Sigmoid colon (tissue), 3 donors: ENCODE results near the gene IRGM.

Experiments used
- CTCF ChIP-seq, 4 experiments: fragments of 450-650 bp in 3 of 4; fragments of 200-600 bp in 1 of 4; IDR thresholded peaks; one replicate each; pipeline ENCODE4 v1.5.1; 2016 to 2019; ENCODE audit warnings: antibody characterized with exemption in 4 of 4, mild to moderate bottlenecking in 3 of 4, moderate library complexity in 2 of 4
- POLR2A ChIP-seq, 2 donors: fragments of 450-650 bp; IDR thresholded peaks; one replicate each; pipeline ENCODE4 v1.6.1; 2016; ENCODE audit warnings: antibody characterized with exemption in 2 of 2, mild to moderate bottlenecking in 2 of 2, moderate library complexity in 2 of 2

GRCh38 chr5:150804388-150804787 lies 41.9 kb upstream of the IRGM start:
- TF ChIP-seq POLR2A (IDR thresholded peaks at IDR 0.05) (no peak), CTCF (IDR thresholded peaks at IDR 0.05) (no peak)
